ENCODE measurements around the gene SMIM36.

SMIM36 gene

GRCh38 chr17:55410722-55411462 lies 100.4 kb downstream of the SMIM36 start:
- no peak overlapping the region for H3K27ac ChIP-seq (ENCODE audit: low read depth, low read length, poor library complexity, severe bottlenecking)
- H3K27me3 ChIP-seq (ENCODE audit: insufficient read depth, low read length) = no peaks in the 10 kb centered on the region
- no peak overlapping the region for H3K4me2 ChIP-seq (ENCODE audit: low read length)
- H3K9me3 ChIP-seq (ENCODE audit: low read length) = no peaks in the 10 kb centered on the region
- peaks cover 87% of the 10 kb centered on the region for H3K36me3 ChIP-seq (ENCODE audit: insufficient read depth, low read length)
- no peaks in the 10 kb centered on the region for H3K9me2 ChIP-seq (ENCODE audit: low read depth, low read length)
- no peak overlapping the region for H2AFZ ChIP-seq (ENCODE audit: low read length)
- H3F3A ChIP-seq (ENCODE audit: insufficient read depth, low read length) = no peaks in the 10 kb centered on the region
- H4K20me1 ChIP-seq (ENCODE audit: insufficient read depth, low read length) = peaks cover 3% of the 10 kb centered on the region; the same call in 1 of the 2 replicates
- no peak overlapping the region for H3K9ac ChIP-seq (ENCODE audit: low read length)
- peaks cover 13% of the 10 kb centered on the region for H3K79me2 ChIP-seq (ENCODE audit: insufficient read depth, low read length)
- TF ChIP-seq EZH2 (IDR thresholded peaks at IDR 0.05; ENCODE audit: borderline replicate concordance, low read length) (no peak), CTCF (IDR thresholded peaks at IDR 0.05; ENCODE audit: low read length) (no peak)
- H3K4me3 ChIP-seq (ENCODE audit: low read depth, low read length, poor library complexity, severe bottlenecking) = no peak overlapping the region
- peaks cover 2% of the 10 kb centered on the region for H3K4me1 ChIP-seq (ENCODE audit: insufficient read depth, low read length, severe bottlenecking)

GRCh38 chr17:55409030-55409800 lies 102.0 kb downstream of the SMIM36 start:
- TF ChIP-seq CTCF (IDR thresholded peaks at IDR 0.05; ENCODE audit: low read length) (no peak), EZH2 (IDR thresholded peaks at IDR 0.05; ENCODE audit: borderline replicate concordance, low read length) (no peak)
- H3K4me2 ChIP-seq (ENCODE audit: low read length) = no peak overlapping the region
- no peak overlapping the region for H3K4me3 ChIP-seq (ENCODE audit: low read depth, low read length, poor library complexity, severe bottlenecking)
- no peak overlapping the region for H2AFZ ChIP-seq (ENCODE audit: low read length)
- H3K36me3 ChIP-seq (ENCODE audit: insufficient read depth, low read length) = peaks cover 89% of the 10 kb centered on the region
- H3K27ac ChIP-seq (ENCODE audit: low read depth, low read length, poor library complexity, severe bottlenecking) = no peak overlapping the region
- H3K9ac ChIP-seq (ENCODE audit: low read length) = no peak overlapping the region
- H3F3A ChIP-seq (ENCODE audit: insufficient read depth, low read length) = no peaks in the 10 kb centered on the region
- H3K9me3 ChIP-seq (ENCODE audit: low read length) = no peaks in the 10 kb centered on the region
- no peaks in the 10 kb centered on the region for H3K9me2 ChIP-seq (ENCODE audit: low read depth, low read length)
- no peaks in the 10 kb centered on the region for H4K20me1 ChIP-seq (ENCODE audit: insufficient read depth, low read length)
- H3K79me2 ChIP-seq (ENCODE audit: insufficient read depth, low read length) = no peaks in the 10 kb centered on the region
- no peaks in the 10 kb centered on the region for H3K27me3 ChIP-seq (ENCODE audit: insufficient read depth, low read length)
- no peaks in the 10 kb centered on the region for H3K4me1 ChIP-seq (ENCODE audit: insufficient read depth, low read length, severe bottlenecking)

GRCh38 chr17:55407641-55408566 lies 103.3 kb downstream of the SMIM36 start:
- Histone ChIP-seq H3K36me3 (ENCODE audit: insufficient read depth, low read length) (peaks cover 89% of the 10 kb centered on the region), H3K27me3 (ENCODE audit: insufficient read depth, low read length) (no peaks in the 10 kb centered on the region), H3F3A (ENCODE audit: insufficient read depth, low read length) (no peaks in the 10 kb centered on the region), H3K9ac (ENCODE audit: low read length) (no peak overlapping the region), H3K4me2 (ENCODE audit: low read length) (no peak overlapping the region), H3K4me3 (ENCODE audit: low read depth, low read length, poor library complexity, severe bottlenecking) (no peak overlapping the region), H3K27ac (ENCODE audit: low read depth, low read length, poor library complexity, severe bottlenecking) (no peak overlapping the region), H2AFZ (ENCODE audit: low read length) (no peak overlapping the region), H3K9me2 (ENCODE audit: low read depth, low read length) (no peaks in the 10 kb centered on the region), H3K79me2 (ENCODE audit: insufficient read depth, low read length) (no peaks in the 10 kb centered on the region), H3K9me3 (ENCODE audit: low read length) (no peaks in the 10 kb centered on the region), H4K20me1 (ENCODE audit: insufficient read depth, low read length) (no peaks in the 10 kb centered on the region), H3K4me1 (ENCODE audit: insufficient read depth, low read length, severe bottlenecking) (no peaks in the 10 kb centered on the region)
- TF ChIP-seq CTCF (IDR thresholded peaks at IDR 0.05; ENCODE audit: low read length) (no peak), EZH2 (IDR thresholded peaks at IDR 0.05; ENCODE audit: borderline replicate concordance, low read length) (no peak)
